ENCODE data around the gene COL16A1.

DNA sequence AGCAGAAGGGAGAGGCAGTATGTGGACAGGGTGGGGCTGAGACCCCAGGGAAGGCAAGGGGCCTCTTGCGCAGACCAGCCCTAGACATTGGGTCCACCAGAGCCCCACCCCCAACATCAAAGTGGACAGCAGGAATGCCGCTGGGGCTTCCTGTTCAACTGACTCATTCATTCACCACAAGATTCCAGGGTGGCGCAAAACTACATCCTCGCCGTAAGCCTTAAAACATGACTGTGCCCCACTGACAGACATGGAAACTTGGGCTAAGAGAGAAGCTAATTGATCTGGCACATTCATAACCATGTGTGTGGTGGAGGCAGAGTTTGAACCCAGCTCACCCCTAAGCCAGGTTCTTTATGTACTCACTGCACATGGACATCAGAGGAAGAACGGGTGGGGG lies 14.0 kb downstream of the COL16A1 start:
- TF ChIP-seq POLR2AphosphoS5 (IDR thresholded peaks at IDR 0.05; ENCODE audit: low read depth, low read length) (no peak), POLR2A (IDR thresholded peaks at IDR 0.05; ENCODE audit: low read depth, low read length) (no peak)

Data from GM12891 (cell line).